Measurements from ENCODE around the gene EIF2AK3.

DNA sequence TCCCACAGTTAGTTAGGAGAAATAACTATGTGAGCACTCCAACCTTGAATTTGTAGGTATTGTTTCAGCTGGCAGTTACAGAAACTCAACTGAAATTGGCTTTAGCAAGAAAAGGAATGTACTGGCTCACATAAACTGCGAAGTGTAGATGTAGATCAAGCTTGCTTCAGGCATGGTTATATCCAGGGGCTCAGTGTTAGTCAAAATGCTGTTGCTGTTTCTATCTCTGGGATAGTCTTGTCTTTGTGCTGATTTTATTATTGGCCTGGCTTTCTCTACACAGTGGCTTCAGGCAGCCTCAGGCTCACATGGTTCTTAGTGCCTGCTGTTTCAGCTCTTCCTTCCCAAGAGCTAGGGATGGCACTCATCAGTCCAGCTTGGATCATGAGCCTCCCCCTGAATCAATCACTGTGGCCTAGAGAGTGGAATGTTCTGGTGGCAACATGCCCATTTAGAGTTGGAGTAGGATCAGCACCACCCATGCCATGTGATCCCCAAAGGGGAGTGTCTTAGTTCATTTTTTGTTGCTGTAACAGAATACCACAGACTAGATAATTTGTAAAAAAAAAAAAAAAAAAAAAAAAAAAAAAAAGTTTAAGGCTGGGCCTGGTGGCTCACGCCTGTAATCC lies 105.7 kb downstream of the EIF2AK3 start:
- TF ChIP-seq SALL2 (tag by site-specific recombination; IDR thresholded peaks at IDR 0.05; ENCODE audit: borderline replicate concordance) (no peak), ZNF394 (tag by site-specific recombination; IDR thresholded peaks at IDR 0.05; ENCODE audit: borderline replicate concordance) (no peak), ZSCAN30 (tag by site-specific recombination; IDR thresholded peaks at IDR 0.05) (no peak), SETDB1 (IDR thresholded peaks at IDR 0.05; ENCODE audit: insufficient read length, low read length) (no peak), ZBTB20 (tag by site-specific recombination; IDR thresholded peaks at IDR 0.05) (no peak), KLF8 (tag by site-specific recombination; IDR thresholded peaks at IDR 0.05) (no peak), ZXDB (tag by site-specific recombination; IDR thresholded peaks at IDR 0.05) (no peak), ZFP41 (tag by site-specific recombination; IDR thresholded peaks at IDR 0.05; ENCODE audit: borderline replicate concordance) (no peak), ZFP37 (tag by site-specific recombination; IDR thresholded peaks at IDR 0.05) (no peak)
- TF ChIP-seq, protein P1, sequence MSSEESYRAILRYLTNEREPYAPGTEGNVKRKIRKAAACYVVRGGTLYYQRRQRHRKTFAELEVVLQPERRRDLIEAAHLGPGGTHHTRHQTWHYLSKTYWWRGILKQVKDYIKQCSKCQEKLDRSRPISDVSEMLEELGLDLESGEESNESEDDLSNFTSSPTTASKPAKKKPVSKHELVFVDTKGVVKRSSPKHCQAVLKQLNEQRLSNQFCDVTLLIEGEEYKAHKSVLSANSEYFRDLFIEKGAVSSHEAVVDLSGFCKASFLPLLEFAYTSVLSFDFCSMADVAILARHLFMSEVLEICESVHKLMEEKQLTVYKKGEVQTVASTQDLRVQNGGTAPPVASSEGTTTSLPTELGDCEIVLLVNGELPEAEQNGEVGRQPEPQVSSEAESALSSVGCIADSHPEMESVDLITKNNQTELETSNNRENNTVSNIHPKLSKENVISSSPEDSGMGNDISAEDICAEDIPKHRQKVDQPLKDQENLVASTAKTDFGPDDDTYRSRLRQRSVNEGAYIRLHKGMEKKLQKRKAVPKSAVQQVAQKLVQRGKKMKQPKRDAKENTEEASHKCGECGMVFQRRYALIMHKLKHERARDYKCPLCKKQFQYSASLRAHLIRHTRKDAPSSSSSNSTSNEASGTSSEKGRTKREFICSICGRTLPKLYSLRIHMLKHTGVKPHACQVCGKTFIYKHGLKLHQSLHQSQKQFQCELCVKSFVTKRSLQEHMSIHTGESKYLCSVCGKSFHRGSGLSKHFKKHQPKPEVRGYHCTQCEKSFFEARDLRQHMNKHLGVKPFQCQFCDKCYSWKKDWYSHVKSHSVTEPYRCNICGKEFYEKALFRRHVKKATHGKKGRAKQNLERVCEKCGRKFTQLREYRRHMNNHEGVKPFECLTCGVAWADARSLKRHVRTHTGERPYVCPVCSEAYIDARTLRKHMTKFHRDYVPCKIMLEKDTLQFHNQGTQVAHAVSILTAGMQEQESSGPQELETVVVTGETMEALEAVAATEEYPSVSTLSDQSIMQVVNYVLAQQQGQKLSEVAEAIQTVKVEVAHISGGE (tag by site-specific recombination; conservative IDR thresholded peaks at IDR 0.05; ENCODE audit: low read depth) = no peak
- TF ChIP-seq, protein P2, sequence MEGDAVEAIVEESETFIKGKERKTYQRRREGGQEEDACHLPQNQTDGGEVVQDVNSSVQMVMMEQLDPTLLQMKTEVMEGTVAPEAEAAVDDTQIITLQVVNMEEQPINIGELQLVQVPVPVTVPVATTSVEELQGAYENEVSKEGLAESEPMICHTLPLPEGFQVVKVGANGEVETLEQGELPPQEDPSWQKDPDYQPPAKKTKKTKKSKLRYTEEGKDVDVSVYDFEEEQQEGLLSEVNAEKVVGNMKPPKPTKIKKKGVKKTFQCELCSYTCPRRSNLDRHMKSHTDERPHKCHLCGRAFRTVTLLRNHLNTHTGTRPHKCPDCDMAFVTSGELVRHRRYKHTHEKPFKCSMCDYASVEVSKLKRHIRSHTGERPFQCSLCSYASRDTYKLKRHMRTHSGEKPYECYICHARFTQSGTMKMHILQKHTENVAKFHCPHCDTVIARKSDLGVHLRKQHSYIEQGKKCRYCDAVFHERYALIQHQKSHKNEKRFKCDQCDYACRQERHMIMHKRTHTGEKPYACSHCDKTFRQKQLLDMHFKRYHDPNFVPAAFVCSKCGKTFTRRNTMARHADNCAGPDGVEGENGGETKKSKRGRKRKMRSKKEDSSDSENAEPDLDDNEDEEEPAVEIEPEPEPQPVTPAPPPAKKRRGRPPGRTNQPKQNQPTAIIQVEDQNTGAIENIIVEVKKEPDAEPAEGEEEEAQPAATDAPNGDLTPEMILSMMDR (tag by site-specific recombination; IDR thresholded peaks at IDR 0.05) = no peak
- TF ChIP-seq, protein P3, sequence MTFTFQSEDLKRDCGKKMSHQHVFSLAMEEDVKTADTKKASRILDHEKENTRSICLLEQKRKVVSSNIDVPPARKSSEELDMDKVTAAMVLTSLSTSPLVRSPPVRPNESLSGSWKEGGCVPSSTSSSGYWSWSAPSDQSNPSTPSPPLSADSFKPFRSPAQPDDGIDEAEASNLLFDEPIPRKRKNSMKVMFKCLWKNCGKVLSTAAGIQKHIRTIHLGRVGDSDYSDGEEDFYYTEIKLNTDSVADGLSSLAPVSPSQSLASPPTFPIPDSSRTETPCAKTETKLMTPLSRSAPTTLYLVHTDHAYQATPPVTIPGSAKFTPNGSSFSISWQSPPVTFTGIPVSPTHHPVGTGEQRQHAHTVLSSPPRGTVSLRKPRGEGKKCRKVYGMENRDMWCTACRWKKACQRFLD (tag by site-specific recombination; IDR thresholded peaks at IDR 0.05) = no peak
